Activated naive CD8-positive, alpha-beta T cell treated with anti-CD3 and anti-CD28 coated beads for 36 hours (primary cell): ENCODE data around the gene LRRC40. TPM values are rescaled to one million over a fixed set of nuclear protein-coding genes. Genes with fewer than 3 reads are reported as not detected.

ENCODE experiments used
- DNase-seq: peaks from one replicate; pipeline ENCODE4 v3.0.0; 2021
- H3K27ac Mint-ChIP-seq: one replicate; pipeline ENCODE4 v1.8.0; 2022; ENCODE audit warnings: mild to moderate bottlenecking, moderate library complexity, mixed read lengths
- H3K27me3 Mint-ChIP-seq: one replicate; pipeline ENCODE4 v1.8.0; 2022; ENCODE audit warnings: mild to moderate bottlenecking, mixed read lengths
- H3K36me3 Mint-ChIP-seq: one replicate; pipeline ENCODE4 v1.8.0; 2021; ENCODE audit warnings: mild to moderate bottlenecking, mixed read lengths
- H3K4me1 Mint-ChIP-seq: one replicate; pipeline ENCODE4 v1.8.0; 2021; ENCODE audit warnings: mixed read lengths
- H3K4me3 Mint-ChIP-seq: one replicate; pipeline ENCODE4 v1.8.0; 2022; ENCODE audit warnings: mild to moderate bottlenecking, moderate library complexity, mixed read lengths
- H3K9me3 Mint-ChIP-seq: one replicate; pipeline ENCODE4 v1.8.0; 2022; ENCODE audit warnings: mixed read lengths
- total RNA-seq, 2 experiments: library from RNA; stranded (reverse); gene quantifications; one replicate each; pipeline ENCODE4 v1.2.3, GENCODE V29; 2021

The LRRC40 gene
- total RNA-seq, 2 experiments from 2014 or later = 22.5 to 23.6 TPM

GRCh38 chr1:70169018-70169839 lies 36.1 kb downstream of the LRRC40 start:
- peaks cover 11% of the 10 kb centered on the region for H3K36me3 Mint-ChIP-seq
- H3K9me3 Mint-ChIP-seq = no peaks in the 10 kb centered on the region
- H3K27ac Mint-ChIP-seq = no peak overlapping the region
- H3K27me3 Mint-ChIP-seq = no peaks in the 10 kb centered on the region
- no peak for DNase-seq
- no peak overlapping the region for H3K4me3 Mint-ChIP-seq
- H3K4me1 Mint-ChIP-seq = peaks cover 3% of the 10 kb centered on the region

GRCh38 chr1:70168283-70168682 lies 37.1 kb downstream of the LRRC40 start:
- Mint-ChIP-seq H3K36me3 (peaks cover 13% of the 10 kb centered on the region), H3K4me3 (no peak overlapping the region), H3K4me1 (peaks cover 3% of the 10 kb centered on the region), H3K9me3 (no peaks in the 10 kb centered on the region), H3K27ac (no peak overlapping the region), H3K27me3 (no peaks in the 10 kb centered on the region)
- DNase-seq = no peak

- H3K4me3 Mint-ChIP-seq = no peak overlapping the region
- H3K27ac Mint-ChIP-seq = no peak overlapping the region
- H3K27me3 Mint-ChIP-seq = no peaks in the 10 kb centered on the region
- peaks cover under 1% of the 10 kb centered on the region for H3K4me1 Mint-ChIP-seq
- peaks cover 10% of the 10 kb centered on the region for H3K36me3 Mint-ChIP-seq
- DNase-seq = no peak
- H3K9me3 Mint-ChIP-seq = no peaks in the 10 kb centered on the region
These were observed 41.0 kb downstream of the LRRC40 start for GRCh38 chr1:70164350-70164749.

- DNase-seq = no peak
- H3K36me3 Mint-ChIP-seq = peaks cover 8% of the 10 kb centered on the region
- no peak overlapping the region for H3K4me3 Mint-ChIP-seq
- H3K27me3 Mint-ChIP-seq = no peaks in the 10 kb centered on the region
- H3K9me3 Mint-ChIP-seq = no peaks in the 10 kb centered on the region
- H3K4me1 Mint-ChIP-seq = no peaks in the 10 kb centered on the region
- H3K27ac Mint-ChIP-seq = no peak overlapping the region
These were observed 48.8 kb downstream of the LRRC40 start for GRCh38 chr1:70156529-70157120.

GRCh38 chr1:70153739-70154138 lies 51.6 kb downstream of the LRRC40 start:
- Mint-ChIP-seq H3K4me3 (no peak overlapping the region), H3K27ac (no peak overlapping the region), H3K36me3 (peaks cover 5% of the 10 kb centered on the region), H3K9me3 (no peaks in the 10 kb centered on the region), H3K4me1 (no peaks in the 10 kb centered on the region), H3K27me3 (no peaks in the 10 kb centered on the region)
- DNase-seq = no peak

GRCh38 chr1:70150444-70150843 lies 54.9 kb downstream of the LRRC40 start:
- Mint-ChIP-seq H3K27ac (no peak overlapping the region), H3K4me3 (no peak overlapping the region), H3K4me1 (no peaks in the 10 kb centered on the region), H3K27me3 (no peaks in the 10 kb centered on the region), H3K36me3 (peaks cover 7% of the 10 kb centered on the region), H3K9me3 (no peaks in the 10 kb centered on the region)
- no peak for DNase-seq

- H3K9me3 Mint-ChIP-seq = no peaks in the 10 kb centered on the region
- H3K4me3 Mint-ChIP-seq = no peak overlapping the region
- no peaks in the 10 kb centered on the region for H3K4me1 Mint-ChIP-seq
- no peak overlapping the region for H3K27ac Mint-ChIP-seq
- no peak for DNase-seq
- no peaks in the 10 kb centered on the region for H3K27me3 Mint-ChIP-seq
- H3K36me3 Mint-ChIP-seq = peaks cover 2% of the 10 kb centered on the region
These were observed 58.9 kb downstream of the LRRC40 start for GRCh38 chr1:70146488-70146887.

- H3K4me3 Mint-ChIP-seq = no peak overlapping the region
- peaks cover 2% of the 10 kb centered on the region for H3K36me3 Mint-ChIP-seq
- no peak for DNase-seq
- no peaks in the 10 kb centered on the region for H3K27me3 Mint-ChIP-seq
- no peaks in the 10 kb centered on the region for H3K9me3 Mint-ChIP-seq
- no peaks in the 10 kb centered on the region for H3K4me1 Mint-ChIP-seq
- H3K27ac Mint-ChIP-seq = no peak overlapping the region
These were observed 62.2 kb downstream of the LRRC40 start for GRCh38 chr1:70143048-70143659.

GRCh38 chr1:70142075-70142474 lies 63.3 kb downstream of the LRRC40 start:
- no peak overlapping the region for H3K4me3 Mint-ChIP-seq
- H3K9me3 Mint-ChIP-seq = no peaks in the 10 kb centered on the region
- no peak for DNase-seq
- H3K4me1 Mint-ChIP-seq = no peaks in the 10 kb centered on the region
- H3K27me3 Mint-ChIP-seq = no peaks in the 10 kb centered on the region
- no peaks in the 10 kb centered on the region for H3K36me3 Mint-ChIP-seq
- no peak overlapping the region for H3K27ac Mint-ChIP-seq

- Mint-ChIP-seq H3K4me1 (no peaks in the 10 kb centered on the region), H3K4me3 (no peak overlapping the region), H3K9me3 (no peaks in the 10 kb centered on the region), H3K27me3 (no peaks in the 10 kb centered on the region), H3K27ac (no peak overlapping the region), H3K36me3 (no peaks in the 10 kb centered on the region)
- no peak for DNase-seq
These were observed 64.5 kb downstream of the LRRC40 start for GRCh38 chr1:70140894-70141293.

GRCh38 chr1:70140343-70140742 lies 65.0 kb downstream of the LRRC40 start:
- H3K4me3 Mint-ChIP-seq = no peak overlapping the region
- no peaks in the 10 kb centered on the region for H3K36me3 Mint-ChIP-seq
- no peaks in the 10 kb centered on the region for H3K27me3 Mint-ChIP-seq
- H3K9me3 Mint-ChIP-seq = no peaks in the 10 kb centered on the region
- no peaks in the 10 kb centered on the region for H3K4me1 Mint-ChIP-seq
- no peak overlapping the region for H3K27ac Mint-ChIP-seq
- DNase-seq = no peak

- no peak for DNase-seq
- H3K4me3 Mint-ChIP-seq = no peak overlapping the region
- H3K27me3 Mint-ChIP-seq = peaks cover 18% of the 10 kb centered on the region
- no peaks in the 10 kb centered on the region for H3K9me3 Mint-ChIP-seq
- H3K27ac Mint-ChIP-seq = no peak overlapping the region
- H3K36me3 Mint-ChIP-seq = no peaks in the 10 kb centered on the region
- peaks cover 2% of the 10 kb centered on the region for H3K4me1 Mint-ChIP-seq
These were observed 71.2 kb downstream of the LRRC40 start for GRCh38 chr1:70134148-70134547.

GRCh38 chr1:70117046-70117445 lies 88.3 kb downstream of the LRRC40 start:
- no peaks in the 10 kb centered on the region for H3K36me3 Mint-ChIP-seq
- no peak overlapping the region for H3K27ac Mint-ChIP-seq
- H3K9me3 Mint-ChIP-seq = no peaks in the 10 kb centered on the region
- no peaks in the 10 kb centered on the region for H3K4me1 Mint-ChIP-seq
- peaks cover 23% of the 10 kb centered on the region for H3K27me3 Mint-ChIP-seq
- DNase-seq = no peak
- H3K4me3 Mint-ChIP-seq = no peak overlapping the region

GRCh38 chr1:70115315-70115714 lies 90.1 kb downstream of the LRRC40 start:
- Mint-ChIP-seq H3K4me1 (no peaks in the 10 kb centered on the region), H3K4me3 (no peak overlapping the region), H3K27ac (no peak overlapping the region), H3K36me3 (no peaks in the 10 kb centered on the region), H3K27me3 (peaks cover 18% of the 10 kb centered on the region), H3K9me3 (no peaks in the 10 kb centered on the region)
- DNase-seq = no peak

- no peak overlapping the region for H3K4me3 Mint-ChIP-seq
- no peaks in the 10 kb centered on the region for H3K36me3 Mint-ChIP-seq
- H3K4me1 Mint-ChIP-seq = no peaks in the 10 kb centered on the region
- no peaks in the 10 kb centered on the region for H3K9me3 Mint-ChIP-seq
- H3K27ac Mint-ChIP-seq = no peak overlapping the region
- no peak for DNase-seq
- H3K27me3 Mint-ChIP-seq = peaks cover 12% of the 10 kb centered on the region
These were observed 92.5 kb downstream of the LRRC40 start for GRCh38 chr1:70112838-70113237.
